ENCODE measurements around the gene AHNAK2. TPM values are rescaled to one million over a fixed set of nuclear protein-coding genes. Genes with fewer than 3 reads are reported as not detected.

The AHNAK2 gene
- total and polyA plus RNA-seq, 2 of the 13 experiments (the other 11 are each of a cell fraction or from before 2014, with no cell fraction given), result 0.11 to 0.18 TPM

DNA sequence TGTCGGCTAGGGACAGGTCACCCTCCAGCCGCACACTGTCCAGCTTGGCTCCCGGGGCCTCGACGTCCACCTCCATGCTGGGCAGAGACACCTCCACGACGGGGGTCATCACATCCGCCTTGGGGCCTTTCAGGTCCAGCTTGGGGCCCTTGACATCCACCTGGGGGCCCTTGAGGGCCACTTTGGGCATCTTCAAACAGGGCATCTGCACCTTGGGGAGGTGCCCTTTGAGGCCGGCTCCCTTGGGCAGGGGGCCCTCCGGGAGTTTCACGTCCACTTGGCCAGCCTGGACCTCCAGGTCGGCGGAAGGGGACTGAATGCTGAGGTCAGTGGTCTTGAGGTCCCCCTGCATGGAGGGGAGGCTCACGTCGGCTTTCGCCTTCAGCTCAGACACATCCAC lies 35.6 kb downstream of the AHNAK2 start:
- no peak overlapping the region for H3K9ac ChIP-seq (ENCODE audit: insufficient read depth, low read depth, low read length)
- H2AFZ ChIP-seq (ENCODE audit: low read length), result no peak overlapping the region
- H3K27me3 ChIP-seq (ENCODE audit: control insufficient read depth in 1 of 2, insufficient read depth in 2 of 2, low read length in 2 of 2), result peaks cover 7 to 67% of the 10 kb centered on the region in 2 experiments
- H3K4me3 ChIP-seq (replicated peaks in 1 of 3; ENCODE audit: insufficient read depth in 1 of 3, low read depth in 2 of 3, low read length in 3 of 3), result no peak overlapping the region
- H3K4me2 ChIP-seq (ENCODE audit: low read depth, low read length), result no peak overlapping the region
- FAIRE-seq (no peak), ATAC-seq (no peak), DNase-seq (ENCODE audit: low spot score) (no peak)
- intact Hi-C loops (cut with micrococcal nuclease; ENCODE audit: unreplicated experiment), result no loop called here
- POLR2A ChIA-PET, result no interaction called here
- no TSS peak for BruUV-seq (replicated peaks)
- H3K9me3 ChIP-seq (ENCODE audit: low read length), result no peaks in the 10 kb centered on the region
- H3K79me2 ChIP-seq (ENCODE audit: insufficient read depth, low read length), result no peaks in the 10 kb centered on the region
- no CpG with 5 or more reads among the region's 16 CpGs for WGBS (ENCODE audit: low lambda C conversion rate)
- H4K20me1 ChIP-seq (ENCODE audit: insufficient read depth, low read length), result no peaks in the 10 kb centered on the region
- H3K36me3 ChIP-seq (replicated peaks in 1 of 2; ENCODE audit: control insufficient read depth in 1 of 2, insufficient read depth in 2 of 2, low read length in 2 of 2), result no peaks in the 10 kb centered on the region
- in situ Hi-C loops (cut with HindIII; ENCODE audit: extremely low pct_ligation_motif_present, low pct_unique_long_range_greater_than_20kb), result no loop called here
- H3K4me1 ChIP-seq (ENCODE audit: insufficient read depth, low read length), result no peaks in the 10 kb centered on the region
- CTCF ChIA-PET (ENCODE audit: low intra/inter-chr PET ratio, low total read pairs), result no interaction called here
- no peak overlapping the region for H3K27ac ChIP-seq (ENCODE audit: extremely low read length, insufficient read depth, low read length)
- TF ChIP-seq NCOA1 (CRISPR knock-in tag; IDR thresholded peaks at IDR 0.05), result no peak
- no peak for TF ChIP-seq NR2C2 (CRISPR knock-in tag; IDR thresholded peaks at IDR 0.05; ENCODE audit: borderline replicate concordance)
- no peak for TF ChIP-seq ZFP36L2 (CRISPR knock-in tag; IDR thresholded peaks at IDR 0.05)
- TF ChIP-seq RAD51 (IDR thresholded peaks at IDR 0.05; ENCODE audit: borderline replicate concordance), result no peak
- TF ChIP-seq HNRNPH1 (optimal IDR thresholded peaks at IDR 0.05; ENCODE audit: low read depth, low read length), result no peak
- TF ChIP-seq, protein P1, sequence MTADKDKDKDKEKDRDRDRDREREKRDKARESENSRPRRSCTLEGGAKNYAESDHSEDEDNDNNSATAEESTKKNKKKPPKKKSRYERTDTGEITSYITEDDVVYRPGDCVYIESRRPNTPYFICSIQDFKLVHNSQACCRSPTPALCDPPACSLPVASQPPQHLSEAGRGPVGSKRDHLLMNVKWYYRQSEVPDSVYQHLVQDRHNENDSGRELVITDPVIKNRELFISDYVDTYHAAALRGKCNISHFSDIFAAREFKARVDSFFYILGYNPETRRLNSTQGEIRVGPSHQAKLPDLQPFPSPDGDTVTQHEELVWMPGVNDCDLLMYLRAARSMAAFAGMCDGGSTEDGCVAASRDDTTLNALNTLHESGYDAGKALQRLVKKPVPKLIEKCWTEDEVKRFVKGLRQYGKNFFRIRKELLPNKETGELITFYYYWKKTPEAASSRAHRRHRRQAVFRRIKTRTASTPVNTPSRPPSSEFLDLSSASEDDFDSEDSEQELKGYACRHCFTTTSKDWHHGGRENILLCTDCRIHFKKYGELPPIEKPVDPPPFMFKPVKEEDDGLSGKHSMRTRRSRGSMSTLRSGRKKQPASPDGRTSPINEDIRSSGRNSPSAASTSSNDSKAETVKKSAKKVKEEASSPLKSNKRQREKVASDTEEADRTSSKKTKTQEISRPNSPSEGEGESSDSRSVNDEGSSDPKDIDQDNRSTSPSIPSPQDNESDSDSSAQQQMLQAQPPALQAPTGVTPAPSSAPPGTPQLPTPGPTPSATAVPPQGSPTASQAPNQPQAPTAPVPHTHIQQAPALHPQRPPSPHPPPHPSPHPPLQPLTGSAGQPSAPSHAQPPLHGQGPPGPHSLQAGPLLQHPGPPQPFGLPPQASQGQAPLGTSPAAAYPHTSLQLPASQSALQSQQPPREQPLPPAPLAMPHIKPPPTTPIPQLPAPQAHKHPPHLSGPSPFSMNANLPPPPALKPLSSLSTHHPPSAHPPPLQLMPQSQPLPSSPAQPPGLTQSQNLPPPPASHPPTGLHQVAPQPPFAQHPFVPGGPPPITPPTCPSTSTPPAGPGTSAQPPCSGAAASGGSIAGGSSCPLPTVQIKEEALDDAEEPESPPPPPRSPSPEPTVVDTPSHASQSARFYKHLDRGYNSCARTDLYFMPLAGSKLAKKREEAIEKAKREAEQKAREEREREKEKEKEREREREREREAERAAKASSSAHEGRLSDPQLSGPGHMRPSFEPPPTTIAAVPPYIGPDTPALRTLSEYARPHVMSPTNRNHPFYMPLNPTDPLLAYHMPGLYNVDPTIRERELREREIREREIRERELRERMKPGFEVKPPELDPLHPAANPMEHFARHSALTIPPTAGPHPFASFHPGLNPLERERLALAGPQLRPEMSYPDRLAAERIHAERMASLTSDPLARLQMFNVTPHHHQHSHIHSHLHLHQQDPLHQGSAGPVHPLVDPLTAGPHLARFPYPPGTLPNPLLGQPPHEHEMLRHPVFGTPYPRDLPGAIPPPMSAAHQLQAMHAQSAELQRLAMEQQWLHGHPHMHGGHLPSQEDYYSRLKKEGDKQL (CRISPR knock-in tag; IDR thresholded peaks at IDR 0.05; ENCODE audit: low read depth), result no peak
- TF ChIP-seq, protein P2, sequence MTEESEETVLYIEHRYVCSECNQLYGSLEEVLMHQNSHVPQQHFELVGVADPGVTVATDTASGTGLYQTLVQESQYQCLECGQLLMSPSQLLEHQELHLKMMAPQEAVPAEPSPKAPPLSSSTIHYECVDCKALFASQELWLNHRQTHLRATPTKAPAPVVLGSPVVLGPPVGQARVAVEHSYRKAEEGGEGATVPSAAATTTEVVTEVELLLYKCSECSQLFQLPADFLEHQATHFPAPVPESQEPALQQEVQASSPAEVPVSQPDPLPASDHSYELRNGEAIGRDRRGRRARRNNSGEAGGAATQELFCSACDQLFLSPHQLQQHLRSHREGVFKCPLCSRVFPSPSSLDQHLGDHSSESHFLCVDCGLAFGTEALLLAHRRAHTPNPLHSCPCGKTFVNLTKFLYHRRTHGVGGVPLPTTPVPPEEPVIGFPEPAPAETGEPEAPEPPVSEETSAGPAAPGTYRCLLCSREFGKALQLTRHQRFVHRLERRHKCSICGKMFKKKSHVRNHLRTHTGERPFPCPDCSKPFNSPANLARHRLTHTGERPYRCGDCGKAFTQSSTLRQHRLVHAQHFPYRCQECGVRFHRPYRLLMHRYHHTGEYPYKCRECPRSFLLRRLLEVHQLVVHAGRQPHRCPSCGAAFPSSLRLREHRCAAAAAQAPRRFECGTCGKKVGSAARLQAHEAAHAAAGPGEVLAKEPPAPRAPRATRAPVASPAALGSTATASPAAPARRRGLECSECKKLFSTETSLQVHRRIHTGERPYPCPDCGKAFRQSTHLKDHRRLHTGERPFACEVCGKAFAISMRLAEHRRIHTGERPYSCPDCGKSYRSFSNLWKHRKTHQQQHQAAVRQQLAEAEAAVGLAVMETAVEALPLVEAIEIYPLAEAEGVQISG (CRISPR knock-in tag; IDR thresholded peaks at IDR 0.05), result no peak
- TF ChIP-seq ZNF552 (CRISPR knock-in tag; IDR thresholded peaks at IDR 0.05; ENCODE audit: borderline replicate concordance), result no peak
- no peak for TF ChIP-seq EHMT2 (IDR thresholded peaks at IDR 0.05; ENCODE audit: borderline replicate concordance, low read depth, low read length)
